A549 (cell line): ENCODE data around the gene MTERF2. TPM values are rescaled to one million over a fixed set of nuclear protein-coding genes. Genes with fewer than 3 reads are reported as not detected.

Source experiments
- polyA plus RNA-seq, 4 experiments: library from polyadenylated mRNA; depleted of rRNA in 3 of 4; stranded (reverse); fragments of >200 nt; fragmentation: RNase III in 1 of 4; extraction: RNeasy Plus Mini Kit Qiagen cat#74134 plus additional on column Dnase treatment in 1 of 4; gene quantifications; 2 replicates in 3 of 4; 3 replicates in 1 of 4; pipeline ENCODE4 v1.2.3, GENCODE V29; 2011 to 2017

MTERF2 gene
- polyA plus RNA-seq, 2 of the 4 experiments (the other 2 are of a cell fraction) = 13.9 to 14.5 TPM

Other genes starting within 250 kb of the MTERF2 start
- 25.5 and 27.0 TPM in 2 replicates for gene RIC8B, start 212.5 kb downstream of the MTERF2 start, polyA plus RNA-seq (2011; rRNA removed)
- 9.4 to 10.5 TPM (median 9.7 TPM) in 3 replicates for gene RIC8B, start 212.5 kb downstream of the MTERF2 start, polyA plus RNA-seq (2017; fragmentation: RNase III; extraction: RNeasy Plus Mini Kit Qiagen cat#74134 plus additional on column Dnase treatment)
- gene TMEM263, start 31.2 kb downstream of the MTERF2 start, polyA plus RNA-seq (2011; rRNA removed) = 35.9 and 45.6 TPM in 2 replicates
- gene TMEM263, start 31.2 kb downstream of the MTERF2 start, polyA plus RNA-seq (2017; fragmentation: RNase III; extraction: RNeasy Plus Mini Kit Qiagen cat#74134 plus additional on column Dnase treatment) = 31.9 to 33.7 TPM (median 33.4 TPM) in 3 replicates
- gene CRY1, start 106.4 kb upstream of the MTERF2 start, polyA plus RNA-seq (2011; rRNA removed) = 17.6 and 26.1 TPM in 2 replicates
- gene CRY1, start 106.4 kb upstream of the MTERF2 start, polyA plus RNA-seq (2017; fragmentation: RNase III; extraction: RNeasy Plus Mini Kit Qiagen cat#74134 plus additional on column Dnase treatment) = 14.9 to 16.1 TPM (median 15.8 TPM) in 3 replicates